Measurements from ENCODE around the gene HMG20B. TPM values are rescaled to one million over a fixed set of nuclear protein-coding genes. Genes with fewer than 3 reads are reported as not detected.

HMG20B gene
- total RNA-seq, 1 experiment from 2014 or later = 58.1 TPM

- intact Hi-C loops (cut with micrococcal nuclease; ENCODE audit: unreplicated experiment) = no loop called here
- no TSS peak for BruUV-seq (replicated peaks)
- Mint-ChIP-seq H3K27ac (ENCODE audit: unreplicated experiment) (no peak overlapping the region), H3K27me3 (ENCODE audit: unreplicated experiment) (no peaks in the 10 kb centered on the region), H3K4me3 (ENCODE audit: low read depth, unreplicated experiment) (no peak overlapping the region), H3K9me3 (ENCODE audit: low read depth, unreplicated experiment) (no peaks in the 10 kb centered on the region), H3K4me1 (ENCODE audit: low read depth, unreplicated experiment) (peaks cover 12% of the 10 kb centered on the region), H3K36me3 (ENCODE audit: insufficient read depth, unreplicated experiment) (peaks cover 31% of the 10 kb centered on the region)
- TF ChIP-seq CTCF (IDR thresholded peaks at IDR 0.05; ENCODE audit: unreplicated experiment) = peak; percentile 40
- CTCF ChIA-PET = no interaction called here
- DNase-seq = no peak
These were observed 25.4 kb upstream of the HMG20B start for GRCh38 chr19:3547301-3547731.

GRCh38 chr19:3547767-3548282 is 24.9 kb upstream of the HMG20B start:
- no peak overlapping the region for H3K27ac Mint-ChIP-seq (ENCODE audit: unreplicated experiment)
- TF ChIP-seq CTCF (IDR thresholded peaks at IDR 0.05; ENCODE audit: unreplicated experiment) = no peak
- CTCF ChIA-PET = no interaction called here
- no peak overlapping the region for H3K4me3 Mint-ChIP-seq (ENCODE audit: low read depth, unreplicated experiment)
- intact Hi-C loops (cut with micrococcal nuclease; ENCODE audit: unreplicated experiment) = no loop called here
- H3K4me1 Mint-ChIP-seq (ENCODE audit: low read depth, unreplicated experiment) = peaks cover 12% of the 10 kb centered on the region
- DNase-seq = no peak
- H3K9me3 Mint-ChIP-seq (ENCODE audit: low read depth, unreplicated experiment) = no peaks in the 10 kb centered on the region
- H3K27me3 Mint-ChIP-seq (ENCODE audit: unreplicated experiment) = no peaks in the 10 kb centered on the region
- BruUV-seq (replicated peaks) = no TSS peak
- peaks cover 31% of the 10 kb centered on the region for H3K36me3 Mint-ChIP-seq (ENCODE audit: insufficient read depth, unreplicated experiment)

GRCh38 chr19:3548606-3549005 is 24.1 kb upstream of the HMG20B start:
- Mint-ChIP-seq H3K4me1 (ENCODE audit: low read depth, unreplicated experiment) (peaks cover 12% of the 10 kb centered on the region), H3K27ac (ENCODE audit: unreplicated experiment) (no peak overlapping the region), H3K27me3 (ENCODE audit: unreplicated experiment) (no peaks in the 10 kb centered on the region), H3K9me3 (ENCODE audit: low read depth, unreplicated experiment) (no peaks in the 10 kb centered on the region), H3K4me3 (ENCODE audit: low read depth, unreplicated experiment) (no peak overlapping the region), H3K36me3 (ENCODE audit: insufficient read depth, unreplicated experiment) (peaks cover 31% of the 10 kb centered on the region)
- no TSS peak for BruUV-seq (replicated peaks)
- DNase-seq = no peak
- CTCF ChIA-PET = no interaction called here
- intact Hi-C loops (cut with micrococcal nuclease; ENCODE audit: unreplicated experiment) = no loop called here
- no peak for TF ChIP-seq CTCF (IDR thresholded peaks at IDR 0.05; ENCODE audit: unreplicated experiment)

GRCh38 chr19:3549816-3550215 is 22.9 kb upstream of the HMG20B start:
- no peak overlapping the region for H3K4me3 Mint-ChIP-seq (ENCODE audit: low read depth, unreplicated experiment)
- H3K27ac Mint-ChIP-seq (ENCODE audit: unreplicated experiment) = no peak overlapping the region
- H3K27me3 Mint-ChIP-seq (ENCODE audit: unreplicated experiment) = no peaks in the 10 kb centered on the region
- H3K4me1 Mint-ChIP-seq (ENCODE audit: low read depth, unreplicated experiment) = peaks cover 10% of the 10 kb centered on the region
- peaks cover 24% of the 10 kb centered on the region for H3K36me3 Mint-ChIP-seq (ENCODE audit: insufficient read depth, unreplicated experiment)
- no peaks in the 10 kb centered on the region for H3K9me3 Mint-ChIP-seq (ENCODE audit: low read depth, unreplicated experiment)
- TF ChIP-seq CTCF (IDR thresholded peaks at IDR 0.05; ENCODE audit: unreplicated experiment) = no peak
- intact Hi-C loops (cut with micrococcal nuclease; ENCODE audit: unreplicated experiment) = no loop called here
- BruUV-seq (replicated peaks) = no TSS peak
- CTCF ChIA-PET = no interaction called here
- DNase-seq = no peak
